ENCODE measurements around the gene RBSN. TPM values are rescaled to one million over a fixed set of nuclear protein-coding genes. Genes with fewer than 3 reads are reported as not detected.
"Not testable (repeated sequence)": the region's sequence is repeated elsewhere in the genome, so short reads cannot be mapped to it uniquely, and the experiment has no call there.

Gene RBSN
- 22.7 and 29.6 TPM in 2 replicates for total RNA-seq (ENCODE audit: low replicate concordance)

DNA sequence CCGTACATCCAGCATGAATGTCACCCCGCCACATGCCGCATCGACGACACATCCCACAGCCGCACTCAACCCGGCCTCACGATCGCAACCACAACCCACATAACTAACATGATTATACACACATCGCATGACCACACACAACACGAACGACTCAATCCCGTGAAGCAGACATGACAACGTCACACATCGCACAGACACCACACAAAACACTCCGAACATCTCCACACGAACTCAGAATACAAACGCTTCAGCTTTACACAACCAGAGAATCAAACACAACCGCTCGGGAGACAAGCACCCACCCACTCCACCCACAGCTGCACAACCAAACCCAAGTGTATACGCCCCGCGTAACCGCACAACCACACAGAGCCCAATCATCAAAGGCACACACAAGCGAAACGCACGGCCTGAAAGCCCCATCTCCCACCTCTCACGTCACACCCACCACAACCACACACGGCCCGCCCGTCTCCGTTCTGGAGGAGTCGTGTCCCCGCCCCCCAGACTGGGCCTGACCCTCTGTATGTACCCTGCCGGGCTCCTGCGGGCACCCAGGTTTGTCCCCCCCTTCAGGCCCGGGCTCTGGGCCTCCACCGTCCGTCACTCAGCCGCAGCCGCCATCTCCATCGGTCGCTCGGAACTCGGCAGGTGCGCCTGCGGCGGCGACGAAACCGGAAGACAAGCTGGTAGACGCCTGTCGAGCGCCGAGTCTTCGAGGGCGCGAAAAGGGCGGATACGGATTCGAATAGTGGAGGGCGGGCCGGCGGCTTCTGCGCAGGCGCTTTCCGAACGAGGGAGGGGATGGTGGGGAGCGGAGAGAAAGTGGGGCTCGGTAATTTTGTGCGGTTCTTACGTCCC lies at the start of gene RBSN:
RBSN (minus strand) TSS at position 646 of the 861 bp plus-strand sequence. CDS start 3,028 bp downstream, outside the sequence.
- TF ChIP-seq CTCF (IDR thresholded peaks at IDR 0.05; ENCODE audit: insufficient read depth, low read length) = no peak
- peak; percentile 90 for DNase-seq (ENCODE audit: low read depth)
- H3K4me3 ChIP-seq (ENCODE audit: low read depth, low read length) = peak within 1 kb of the TSS; percentile 97

- no peak for TF ChIP-seq CTCF (IDR thresholded peaks at IDR 0.05; ENCODE audit: insufficient read depth, low read length)
- H3K4me3 ChIP-seq (ENCODE audit: low read depth, low read length) = no peak overlapping the region
- DNase-seq (ENCODE audit: low read depth) = peak; percentile 2
Measured at GRCh38 chr3:15148614-15149013, 49.7 kb upstream of the RBSN start.

DNA sequence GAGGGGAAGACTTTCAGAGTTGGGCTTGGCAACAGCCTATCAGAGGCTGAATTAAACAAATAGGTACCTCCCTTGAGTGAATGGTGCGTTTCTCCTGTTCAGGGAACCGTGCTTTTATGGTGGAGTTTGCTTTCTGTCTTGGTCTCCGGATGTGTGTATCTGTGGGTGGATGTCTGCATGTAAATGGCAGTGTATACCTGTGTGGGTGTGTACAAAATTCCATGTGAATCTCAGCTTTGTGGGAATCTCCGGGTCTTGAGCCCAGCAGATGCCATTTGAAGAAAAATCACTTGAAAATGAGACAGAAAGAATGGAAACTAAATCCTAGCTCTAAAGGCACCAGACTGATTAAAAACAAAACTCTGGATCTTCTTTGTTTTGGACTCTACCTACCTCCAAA lies 37.9 kb upstream of the RBSN start:
- H3K4me3 ChIP-seq (ENCODE audit: low read depth, low read length); DNase-seq (ENCODE audit: low read depth): not testable (repeated sequence)

DNA sequence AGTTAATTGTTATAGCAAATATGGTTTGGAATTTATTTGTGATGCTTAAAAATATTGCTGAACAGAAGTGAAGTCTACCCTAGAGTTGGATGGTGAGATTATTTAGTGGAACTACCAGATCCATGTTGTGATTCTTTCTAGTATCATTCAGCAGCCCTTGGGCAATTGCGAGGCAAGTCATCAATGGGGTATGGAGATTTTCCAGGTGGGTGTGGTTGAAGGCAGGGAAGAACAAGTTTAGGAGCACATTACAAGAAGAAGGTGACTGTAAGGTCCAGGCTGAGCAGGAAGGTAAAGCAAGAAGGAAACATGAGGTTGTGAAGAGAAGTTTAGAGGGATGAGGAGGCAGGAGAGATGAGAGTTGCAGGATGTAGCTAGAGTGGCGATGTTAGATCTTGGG lies 36.0 kb upstream of the RBSN start:
- H3K4me3 ChIP-seq (ENCODE audit: low read depth, low read length); DNase-seq (ENCODE audit: low read depth): not testable (repeated sequence)

GRCh38 chr3:15128403-15128802 lies 29.5 kb upstream of the RBSN start:
- H3K4me3 ChIP-seq (ENCODE audit: low read depth, low read length); DNase-seq (ENCODE audit: low read depth): not testable (repeated sequence)

GRCh38 chr3:15126975-15127374 lies 28.0 kb upstream of the RBSN start:
- not testable (repeated sequence) for H3K4me3 ChIP-seq (ENCODE audit: low read depth, low read length); DNase-seq (ENCODE audit: low read depth)

DNA sequence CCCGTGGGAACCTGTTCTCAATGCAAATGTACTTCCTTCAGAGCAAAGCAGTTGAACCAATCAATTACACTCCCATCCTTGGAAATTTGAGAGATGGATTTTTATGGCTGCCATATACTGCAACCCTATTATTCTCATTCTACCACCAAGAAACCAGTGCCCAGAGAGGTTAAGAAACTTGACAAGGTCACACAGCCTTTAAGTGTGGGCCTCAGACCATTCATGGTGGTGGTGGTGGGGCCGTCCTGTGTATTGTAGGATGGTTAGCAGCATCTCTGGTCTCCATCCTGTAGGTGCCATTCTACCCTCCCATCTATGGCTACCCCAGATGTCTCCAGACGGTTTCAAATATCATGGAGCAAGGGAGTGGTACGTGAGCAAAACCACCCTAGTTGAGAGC lies 23.4 kb upstream of the RBSN start:
- DNase-seq (ENCODE audit: low read depth) = no peak
- TF ChIP-seq CTCF (IDR thresholded peaks at IDR 0.05; ENCODE audit: insufficient read depth, low read length) = no peak
- no peak overlapping the region for H3K4me3 ChIP-seq (ENCODE audit: low read depth, low read length)

DNA sequence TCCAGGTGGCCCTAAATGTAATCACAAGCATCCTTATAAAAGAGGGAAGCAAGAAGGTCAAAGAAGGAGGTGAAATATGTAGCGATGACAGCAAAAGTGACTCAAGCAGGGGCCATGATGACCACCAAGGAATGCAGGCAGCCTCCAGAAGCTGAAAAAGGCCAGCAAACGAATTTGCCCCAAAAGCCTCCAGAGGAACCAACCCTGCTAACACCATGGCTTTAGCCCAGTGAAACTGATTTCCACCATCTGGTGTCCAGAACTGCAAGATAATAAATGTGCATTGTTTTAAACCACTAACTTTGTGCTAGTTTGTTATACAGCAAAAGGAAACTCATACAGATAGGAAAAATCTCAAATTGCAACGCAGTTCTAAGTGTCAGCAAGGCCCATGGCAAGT lies 23.0 kb upstream of the RBSN start:
- no peak for DNase-seq (ENCODE audit: low read depth)
- no peak overlapping the region for H3K4me3 ChIP-seq (ENCODE audit: low read depth, low read length)
- TF ChIP-seq CTCF (IDR thresholded peaks at IDR 0.05; ENCODE audit: insufficient read depth, low read length) = no peak

DNA sequence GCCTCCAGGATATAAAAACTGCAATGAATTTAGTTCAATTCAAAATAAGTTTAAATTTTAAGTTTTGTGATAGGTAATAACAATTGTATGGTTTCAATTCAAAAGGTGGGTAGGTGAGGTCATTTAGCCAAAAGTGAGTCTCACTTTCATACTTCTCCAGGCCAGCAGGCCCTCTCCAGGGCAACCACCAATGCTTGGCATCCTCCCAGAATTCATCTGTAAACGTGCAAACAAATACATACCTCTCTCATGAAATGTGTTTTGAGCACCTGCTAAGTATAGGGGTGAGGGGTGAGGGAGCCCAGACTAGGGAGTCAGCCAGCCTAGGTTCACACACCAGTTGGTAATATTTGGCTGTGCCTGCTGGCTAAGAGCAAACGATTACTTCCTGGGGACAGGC lies 22.0 kb upstream of the RBSN start:
- no peak overlapping the region for H3K4me3 ChIP-seq (ENCODE audit: low read depth, low read length)
- no peak for DNase-seq (ENCODE audit: low read depth)
- TF ChIP-seq CTCF (IDR thresholded peaks at IDR 0.05; ENCODE audit: insufficient read depth, low read length) = no peak
